ENCODE results near the gene BCO1. TPM values are rescaled to one million over a fixed set of nuclear protein-coding genes. Genes with fewer than 3 reads are reported as not detected.

BCO1 gene
- total and polyA plus RNA-seq, 2 of the 4 experiments (the other 2 are of a cell fraction) = not detected

DNA sequence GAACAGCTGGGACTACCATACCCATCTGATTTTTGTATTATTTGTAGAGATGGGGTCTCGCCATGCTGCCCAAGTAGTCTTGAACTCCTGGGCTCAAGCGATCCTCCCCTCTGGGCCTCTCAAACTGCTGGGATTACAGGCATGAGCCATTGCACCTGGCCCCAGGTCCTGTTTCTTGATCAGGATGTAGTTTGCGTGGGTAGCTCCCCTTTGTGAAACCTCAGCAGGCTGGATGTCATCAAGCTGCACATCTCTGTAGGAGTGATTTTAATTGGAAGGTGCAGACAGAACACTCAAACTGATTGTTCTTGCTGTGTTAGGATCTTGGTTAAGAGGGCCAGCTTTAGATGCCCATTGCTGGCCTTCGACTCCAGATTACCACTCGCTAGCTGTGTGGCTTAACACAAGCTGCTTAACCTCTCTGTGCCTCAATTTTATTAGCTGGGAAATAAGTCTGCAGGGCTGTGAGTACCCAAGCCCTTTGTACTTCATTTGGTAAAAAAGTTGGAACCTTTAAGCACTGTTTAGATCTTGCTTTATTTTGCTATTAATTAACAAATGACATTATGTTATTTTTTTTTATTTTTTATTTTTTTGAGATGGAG is 16.5 kb downstream of the BCO1 start:
- no peak overlapping the region for H3K9ac ChIP-seq (ENCODE audit: low read depth, low read length)
- no peak overlapping the region for H2AFZ ChIP-seq (replicated peaks; ENCODE audit: low read length, poor library complexity)
- 50% methylated on average over 1 of the region's 5 CpGs; no CpG with 5 or more reads in 1 of the 2 experiments for WGBS, 2 experiments (ENCODE audit: extremely low coverage in 2 of 2, insufficient read length in 1 of 2)
- DNase-seq (no peak), ATAC-seq (ENCODE audit: low read depth) (no peak)
- 0 out of 2 replicates have a peak, but pooled peaks cover 2% of the 10 kb centered on the region for H3K27me3 ChIP-seq (ENCODE audit: control insufficient read depth, insufficient read depth, low read length)
- no peak for TF ChIP-seq FOS (IDR thresholded peaks at IDR 0.05; ENCODE audit: low read depth, low read length)
- no peak overlapping the region for H4K8ac ChIP-seq (ENCODE audit: low read depth in 2 of 2, low read length in 2 of 2)
- no peak overlapping the region for H2AK9ac ChIP-seq (replicated peaks; ENCODE audit: low read depth, low read length, poor library complexity)
- no peak overlapping the region for H3K4ac ChIP-seq (ENCODE audit: low read depth, low read length)
- no peaks in the 10 kb centered on the region for H3K36me3 ChIP-seq (ENCODE audit: control insufficient read depth, insufficient read depth, low read length)
- no peak overlapping the region for H3K14ac ChIP-seq (replicated peaks; ENCODE audit: low read depth, low read length)
- no peak overlapping the region for H3K27ac ChIP-seq (ENCODE audit: insufficient read depth, low read length)
- no peaks in the 10 kb centered on the region for H3K4me1 ChIP-seq (ENCODE audit: control insufficient read depth, insufficient read depth, low read length)
- no peak overlapping the region for H2AK5ac ChIP-seq (ENCODE audit: low read depth, low read length)
- no peak overlapping the region for H3K4me2 ChIP-seq (ENCODE audit: low read depth, low read length)
- no peaks in the 10 kb centered on the region for H4K20me1 ChIP-seq (ENCODE audit: insufficient read depth, low read length)
- H3K18ac ChIP-seq (ENCODE audit: low read depth, low read length) = no peak overlapping the region
- no peak overlapping the region for H3K23ac ChIP-seq (ENCODE audit: low read depth, low read length)
- H2BK20ac ChIP-seq (ENCODE audit: low read depth, low read length) = no peak overlapping the region
- no peak overlapping the region for H3K4me3 ChIP-seq (ENCODE audit: insufficient read depth, low read depth, low read length)
- H2BK5ac ChIP-seq (ENCODE audit: low read depth, low read length, poor library complexity, severe bottlenecking) = no peak overlapping the region
- CTCF ChIA-PET = no interaction called here
- H4K91ac ChIP-seq (ENCODE audit: insufficient read depth, low read depth, low read length) = no peak overlapping the region
- H2BK120ac ChIP-seq (ENCODE audit: low read depth, low read length) = no peak overlapping the region
- POLR2A ChIA-PET (ENCODE audit: unreplicated experiment) = no interaction called here
- H3K9me3 ChIP-seq (ENCODE audit: control insufficient read depth, insufficient read depth, low read length) = no peaks in the 10 kb centered on the region
- no peak overlapping the region for H2BK15ac ChIP-seq (ENCODE audit: low read depth, low read length)
- no peak overlapping the region for H4K5ac ChIP-seq (ENCODE audit: low read depth, low read length)
- intact Hi-C loops (cut with micrococcal nuclease) (no loop called here), dilution Hi-C loops (cut with HindIII; ENCODE audit: low sequenced_read_pairs, unreplicated experiment) (no loop called here), in situ Hi-C loops (cut with MboI; ENCODE audit: low sequenced_read_pairs) (no loop called here)
- no peaks in the 10 kb centered on the region for H3K79me1 ChIP-seq (ENCODE audit: low read depth in 1 of 2, low read length in 2 of 2)
- no peak overlapping the region for H3K56ac ChIP-seq (ENCODE audit: extremely low read depth, insufficient read depth, low read length)
- H3K9me1 ChIP-seq (ENCODE audit: insufficient read depth, low read length) = no peaks in the 10 kb centered on the region
- no TSS peak for BruUV-seq (replicated peaks)

All from IMR-90 (cell line).